GM12878 (cell line): ENCODE measurements around the gene AEBP1. TPM values are rescaled to one million over a fixed set of nuclear protein-coding genes. Genes with fewer than 3 reads are reported as not detected.

Experiments
- ATAC-seq: fragments of 200-7000 bp; cut with Tn5 transposase; 3 replicates; pipeline ENCODE4 v1.9.1; 2020; ENCODE audit warnings: mild to moderate bottlenecking, moderate library complexity
- BruUV-seq: library from RNA; stranded (reverse); fragments of 400-500 nt; replicated peaks from 2 replicates; lab custom pipeline; 2021; lab: Mats Ljungman, UMichigan
- CTCF ChIA-PET: fragments of 300-600 bp; sonication (Branson Sonifier 250); formaldehyde crosslinking; extraction: SDS; loops from one replicate; lab custom pipeline; 2021; ENCODE audit warnings: inconsistent platforms; lab: Yijun Ruan, JAX
- POLR2A ChIA-PET: fragments of 350-600 bp; formaldehyde crosslinking; extraction: SDS; loops from one replicate; lab custom pipeline; 2021; ENCODE audit warnings: inconsistent platforms; lab: Charles Lee
- RAD21 ChIA-PET: fragments of 300-600 bp; sonication (Branson Sonifier 250); formaldehyde crosslinking; loops from one replicate; lab custom pipeline; 2023; ENCODE audit warnings: antibody characterized with exemption; ENCODE audit not compliant: unreplicated experiment; lab: Charles Lee
- SMC1A ChIA-PET: fragments of 300-600 bp; sonication (Branson Sonifier 250); formaldehyde crosslinking; loops from one replicate; lab custom pipeline; 2023; ENCODE audit not compliant: unreplicated experiment, uncharacterized antibody; lab: Charles Lee
- DNase-seq: peaks from one replicate; pipeline ENCODE4 v3.0.0-alpha.2; 2011; ENCODE audit warnings: low read depth, low spot score
- FAIRE-seq: peaks from 3 replicates; lab custom pipeline; 2011; peaks lifted over from hg19 to GRCh38; lab: Jason Lieb, UNC
- H2AFZ ChIP-seq: 2 replicates; pipeline ENCODE4 v1.6.0; 2011; ENCODE audit warnings: low read depth, low read length, control low read depth; ENCODE audit not compliant: control insufficient read depth
- H3K27ac ChIP-seq: 2 replicates; pipeline ENCODE4 v1.5.1; 2011; ENCODE audit warnings: control low read depth; ENCODE audit not compliant: control insufficient read depth, insufficient read depth
- H3K27me3 ChIP-seq, 2 experiments: replicated peaks in 1 of 2; 2 replicates each; pipeline versions ENCODE4 v1.6.0 to v1.6.1; 2011; ENCODE audit warnings: low read length in 1 of 2; ENCODE audit not compliant: control insufficient read depth in 2 of 2, insufficient read depth in 2 of 2
- H3K36me3 ChIP-seq, 2 experiments: 2 replicates each; pipeline ENCODE4 v1.5.1; 2011; ENCODE audit warnings: low read length in 1 of 2; ENCODE audit not compliant: control insufficient read depth in 2 of 2, insufficient read depth in 2 of 2
- H3K4me1 ChIP-seq: 2 replicates; pipeline ENCODE4 v1.6.1; 2011; ENCODE audit warnings: mild to moderate bottlenecking, low read length, moderate library complexity, mixed read lengths; ENCODE audit not compliant: control insufficient read depth, insufficient read depth
- H3K4me2 ChIP-seq: 2 replicates; pipeline ENCODE4 v1.6.0; 2011; ENCODE audit warnings: control low read depth; ENCODE audit not compliant: control insufficient read depth, insufficient read depth
- H3K4me3 ChIP-seq: fragments of 200-600 bp; sonication (generic); 2 replicates; pipeline ENCODE4 v1.5.1; 2016
- H3K79me2 ChIP-seq: 2 replicates; pipeline ENCODE4 v1.6.0; 2011; ENCODE audit warnings: low read length; ENCODE audit not compliant: control insufficient read depth, insufficient read depth
- H3K9ac ChIP-seq: 2 replicates; pipeline ENCODE4 v1.8.0; 2011; ENCODE audit warnings: low read length, control low read depth, mixed read lengths; ENCODE audit not compliant: control insufficient read depth, insufficient read depth
- H3K9me3 ChIP-seq: replicated peaks from 3 replicates; pipeline ENCODE4 v1.5.1; 2011; ENCODE audit warnings: mild to moderate bottlenecking, low read length; ENCODE audit not compliant: control insufficient read depth, insufficient read depth
- H4K20me1 ChIP-seq: 2 replicates; pipeline ENCODE4 v1.6.0; 2011; ENCODE audit not compliant: control insufficient read depth, insufficient read depth
- ELK1 ChIP-seq: IDR thresholded peaks from 2 replicates; pipeline ENCODE4 v1.6.1; 2012; ENCODE audit warnings: low read depth, low read length, improper control_type of control experiment
- FOS ChIP-seq: IDR thresholded peaks from 3 replicates; pipeline ENCODE4 v1.6.1; 2011; ENCODE audit warnings: borderline replicate concordance; ENCODE audit not compliant: insufficient read length; ENCODE audit errors: extremely low read depth
- ZBTB4 ChIP-seq: fragments of 450-650 bp; formaldehyde crosslinking; IDR thresholded peaks from 2 replicates; pipeline ENCODE4 v1.4.0; 2022; ENCODE audit warnings: mild to moderate bottlenecking, moderate library complexity
- WGBS: methylation state at CpG from one replicate; pipeline ENCODE4 v1.1.6; 2016; ENCODE audit warnings: low lambda C conversion rate; ENCODE audit not compliant: insufficient replicate concordance, insufficient coverage; ENCODE audit errors: missing lambda C conversion rate; 5-methylcytosine and 5-hydroxymethylcytosine counted together
- in situ Hi-C: fragments of 300-500 bp; cut with MboI; formaldehyde crosslinking; loops from 9 replicates; pipeline ENCODE4 v1.14.3; 2018; ENCODE audit warnings: mixed read lengths
- intact Hi-C: fragments of 100-400 bp; cut with micrococcal nuclease; formaldehyde crosslinking; loops from one replicate; pipeline ENCODE4 v1.14.2; 2022; ENCODE audit not compliant: unreplicated experiment
- polyA plus RNA-seq, 11 experiments: library from polyadenylated mRNA; depleted of rRNA in 4 of 11; unstranded in 6 of 11; stranded (reverse) in 5 of 11; fragments of >200 nt; fragmentation: Nextera tagmentation in 4 of 11; fragmentation: Illumina TruSeq in 1 of 11; extraction: Ambion mirVana in 4 of 11; extraction: Trizol in 1 of 11; gene quantifications; 1 replicate in 1 of 11; 2 replicates in 10 of 11; pipeline versions ENCODE4 v1.2.1 to v1.2.3, GENCODE V29; 2011 to 2016; ENCODE audit warnings: inconsistent platforms in 2 of 11, missing spikeins in 2 of 11, low read depth in 1 of 11
- total RNA-seq, 4 experiments: library from RNA; depleted of rRNA in 3 of 4; stranded (reverse); fragments of >200 nt in 3 of 4; fragmentation: Illumina TruSeq in 1 of 4; extraction: Trizol in 1 of 4; gene quantifications; 2 replicates each; pipeline versions ENCODE4 v1.2.1 to v1.2.3, GENCODE V29; 2013 to 2021

The AEBP1 gene
- total and polyA plus RNA-seq, 10 of the 15 experiments (the other 5 are each of a cell fraction or from before 2014, with no cell fraction given), result 0.06 to 0.23 (median 0.11) TPM; not detected in 5

- no peak overlapping the region for H3K9ac ChIP-seq
- H3K36me3 ChIP-seq, result peaks cover 0 to 6% of the 10 kb centered on the region in 2 experiments; a peak in 2 of 4 replicates
- DNase-seq (no peak), FAIRE-seq (no peak), ATAC-seq (no peak)
- intact Hi-C loops, result no loop called here
- no peak overlapping the region for H3K27ac ChIP-seq
- H3K4me2 ChIP-seq, result no peak overlapping the region
- H3K9me3 ChIP-seq, result no peaks in the 10 kb centered on the region
- H3K27me3 ChIP-seq, result peaks cover under 1 to 2% of the 10 kb centered on the region in 2 experiments
- ChIA-PET CTCF (interaction anchor here (1.1 kb wide), 1 partner anchor 85 kb away, joined by 3 read pairs; no protein-coding TSS in a partner anchor), RAD21 (no interaction called here), POLR2A (interaction anchor here (0.9 kb wide), 1 partner anchor 12 kb away, joined by 3 read pairs; the partner anchor contains the start of gene POLD2), SMC1A (no interaction called here)
- H2AFZ ChIP-seq, result no peak overlapping the region
- no peaks in the 10 kb centered on the region for H4K20me1 ChIP-seq
- no peaks in the 10 kb centered on the region for H3K79me2 ChIP-seq
- no peak for TF ChIP-seq ZBTB4 (CRISPR knock-in tag)
- TF ChIP-seq FOS, result no peak
- no peak for TF ChIP-seq ELK1
- BruUV-seq, result no TSS peak
- WGBS, result 43% methylated on average over 27 of the region's 27 CpGs
- no peak overlapping the region for H3K4me3 ChIP-seq
- in situ Hi-C loops, result no loop called here
- no peaks in the 10 kb centered on the region for H3K4me1 ChIP-seq
Measured at GRCh38 chr7:44110719-44111635, 6.8 kb downstream of the AEBP1 start.
